K562 (cell line): ENCODE measurements around the gene HSD17B11. TPM values are rescaled to one million over a fixed set of nuclear protein-coding genes. Genes with fewer than 3 reads are reported as not detected.
A peak's percentile ranks its signal among the peaks of the same experiment; 100 is the strongest.
"Not testable (repeated sequence)": the region's sequence is repeated elsewhere in the genome, so short reads cannot be mapped to it uniquely, and the experiment has no call there.

Source experiments
- ATAC-seq: fragments of 200-7000 bp; cut with Tn5 transposase; 3 replicates; pipeline ENCODE4 v1.9.1; 2020; ENCODE audit warnings: moderate library complexity
- BruUV-seq: library from RNA; stranded (reverse); fragments of 400-500 nt; replicated peaks from 2 replicates; lab custom pipeline; 2021; lab: Mats Ljungman, UMichigan
- CTCF ChIA-PET: fragments of 300-600 bp; formaldehyde crosslinking; extraction: SDS; loops from one replicate; lab custom pipeline; 2021; ENCODE audit warnings: low intra/inter-chr PET ratio; lab: Yijun Ruan, JAX
- POLR2A ChIA-PET: fragments of 300-600, 350-650 bp; sonication (Branson Sonifier 250); formaldehyde crosslinking; extraction: SDS; loops from one replicate; lab custom pipeline; 2021; ENCODE audit warnings: antibody characterized with exemption, inconsistent platforms; lab: Yijun Ruan, JAX
- DNase-seq, 4 experiments: peaks; one replicate each; pipeline versions ENCODE4 v3.0.0 to v3.0.0-alpha.2; 2011 to 2018; ENCODE audit warnings: low spot score in 3 of 4, mixed read lengths in 3 of 4; ENCODE audit errors: extremely low read depth in 1 of 4
- FAIRE-seq: peaks from 2 replicates; lab custom pipeline; 2011; peaks lifted over from hg19 to GRCh38; lab: Jason Lieb, UNC
- H2AFZ ChIP-seq: 2 replicates; pipeline ENCODE4 v1.6.0; 2011; ENCODE audit warnings: low read depth, low read length, control low read depth, inconsistent platforms
- H3K27ac ChIP-seq: fragments of 200-600 bp; 3 replicates; pipeline ENCODE4 v1.8.0; 2011; ENCODE audit warnings: low read depth, mild to moderate bottlenecking, control low read depth, inconsistent platforms, low read length, moderate library complexity, mixed read lengths; ENCODE audit errors: extremely low read depth
- H3K27me3 ChIP-seq, 2 experiments: fragments of 300-600 bp in 1 of 2; 2 replicates in 1 of 2; 3 replicates in 1 of 2; pipeline versions ENCODE4 v1.6.0 to v1.8.0; 2011; ENCODE audit warnings: inconsistent platforms in 2 of 2, low read length in 2 of 2, mild to moderate bottlenecking in 1 of 2, mixed read lengths in 1 of 2, moderate library complexity in 1 of 2; ENCODE audit not compliant: control insufficient read depth in 2 of 2, insufficient read depth in 2 of 2
- H3K36me3 ChIP-seq: fragments of 300-600 bp; 3 replicates; pipeline ENCODE4 v1.8.0; 2011; ENCODE audit warnings: mild to moderate bottlenecking, low read length, inconsistent platforms; ENCODE audit not compliant: control insufficient read depth, insufficient read depth
- H3K4me1 ChIP-seq, 2 experiments: fragments of 200-600 bp in 1 of 2; replicated peaks in 1 of 2; 2 replicates in 1 of 2; 3 replicates in 1 of 2; pipeline versions ENCODE4 v1.5.1 to v1.8.0; 2011; ENCODE audit warnings: inconsistent platforms in 2 of 2, low read length in 2 of 2, mild to moderate bottlenecking in 1 of 2, mixed read lengths in 1 of 2, moderate library complexity in 1 of 2; ENCODE audit not compliant: control insufficient read depth in 2 of 2, insufficient read depth in 2 of 2
- H3K4me2 ChIP-seq: 2 replicates; pipeline ENCODE4 v1.6.1; 2011; ENCODE audit warnings: low read length, control low read depth, inconsistent platforms, mixed read lengths; ENCODE audit not compliant: insufficient read depth
- H3K4me3 ChIP-seq: fragments of 200-600 bp; sonication (generic), shearing (Covaris generic); 2 replicates; pipeline ENCODE4 v1.5.1; 2016; ENCODE audit warnings: control low read depth, inconsistent platforms
- H3K79me2 ChIP-seq: fragments of 200-600 bp; 3 replicates; pipeline ENCODE4 v1.8.0; 2011; ENCODE audit warnings: low read length, inconsistent platforms; ENCODE audit not compliant: control insufficient read depth, insufficient read depth
- H3K9ac ChIP-seq, 2 experiments: 2 replicates each; pipeline versions ENCODE4 v1.6.0 to v1.6.1; 2011; ENCODE audit warnings: low read depth in 2 of 2, low read length in 2 of 2, control low read depth in 1 of 2, inconsistent platforms in 1 of 2, mild to moderate bottlenecking in 1 of 2, mixed read lengths in 1 of 2; ENCODE audit not compliant: insufficient read depth in 1 of 2
- H3K9me1 ChIP-seq: one replicate; pipeline ENCODE4 v1.6.0; 2011; ENCODE audit warnings: inconsistent platforms, mild to moderate bottlenecking, low read length, moderate library complexity; ENCODE audit not compliant: control insufficient read depth, insufficient read depth
- H3K9me3 ChIP-seq: replicated peaks from 2 replicates; pipeline ENCODE4 v1.5.1; 2011; ENCODE audit warnings: low read depth, low read length, inconsistent platforms; ENCODE audit not compliant: control insufficient read depth, insufficient read depth
- H4K20me1 ChIP-seq: replicated peaks from 2 replicates; pipeline ENCODE4 v1.6.1; 2011; ENCODE audit warnings: low read length, inconsistent platforms, mixed read lengths; ENCODE audit not compliant: control insufficient read depth, insufficient read depth
- HDAC2 ChIP-seq: fragments of 450-650 bp; IDR thresholded peaks from 2 replicates; pipeline ENCODE4 v1.6.1; 2016; ENCODE audit warnings: mild to moderate bottlenecking
- KDM1A ChIP-seq, 2 experiments: fragments of 450-650 bp; IDR thresholded peaks; 2 replicates each; pipeline ENCODE4 v1.6.1; 2016; ENCODE audit warnings: mild to moderate bottlenecking in 2 of 2
- TFAP4 ChIP-seq: sonication (generic); formaldehyde crosslinking; IDR thresholded peaks from 2 replicates; pipeline ENCODE4 v1.8.0; 2022; ENCODE audit warnings: missing genetic modification reagents, mild to moderate bottlenecking, moderate library complexity, borderline replicate concordance
- WGBS: fragments of 100-300 bp; shearing (Covaris generic); methylation state at CpG from one replicate; pipeline ENCODE4 v1.1.6; 2016; ENCODE audit warnings: low coverage, mixed read lengths; ENCODE audit not compliant: insufficient coverage; ENCODE audit errors: missing lambda C conversion rate; 5-methylcytosine and 5-hydroxymethylcytosine counted together
- in situ Hi-C: fragments of 300-500 bp; cut with MboI; formaldehyde crosslinking; loops from 4 replicates; pipeline ENCODE4 v1.15.0; 2018; ENCODE audit warnings: inconsistent platforms, mixed read lengths
- intact Hi-C: fragments of 100-400 bp; cut with micrococcal nuclease; formaldehyde crosslinking; loops from 2 replicates; pipeline ENCODE4 v1.14.2; 2022
- polyA plus RNA-seq, 8 experiments: library from polyadenylated mRNA; depleted of rRNA in 4 of 8; stranded (reverse) in 5 of 8; unstranded in 3 of 8; fragments of >200 nt; fragmentation: Nextera tagmentation in 2 of 8; fragmentation: Illumina TruSeq in 1 of 8; extraction: Ambion mirVana in 2 of 8; extraction: Trizol in 1 of 8; gene quantifications; 2 replicates each; pipeline versions ENCODE4 v1.2.1 to v1.2.3, GENCODE V29; 2011 to 2014; ENCODE audit warnings: inconsistent platforms in 1 of 8, missing spikeins in 1 of 8
- total RNA-seq, 7 experiments: library from RNA; depleted of rRNA in 6 of 7; stranded (reverse); fragments of >200 nt in 6 of 7; fragmentation: Illumina TruSeq in 2 of 7; extraction: Trizol in 2 of 7; gene quantifications; 2 replicates each; pipeline versions ENCODE4 v1.2.1 to v1.2.3, GENCODE V29; 2011 to 2021; ENCODE audit warnings: low replicate concordance in 1 of 7
- TF ChIP-seq, protein P1 (sequence below): fragments of 250-450 bp; sonication (Bioruptor Pico); IDR thresholded peaks from 2 replicates; pipeline ENCODE4 v1.6.1; 2021; ENCODE audit warnings: mild to moderate bottlenecking

HSD17B11 gene
- total and polyA plus RNA-seq, 9 of the 15 experiments (the other 6 are each of a cell fraction or from before 2014, with no cell fraction given), result 26.0 to 108 (median 81.0) TPM

- TF ChIP-seq TFAP4 (no peak), HDAC2 (no peak)
Observed at GRCh38 chr4:87420276-87420830, 29.4 kb upstream of the HSD17B11 start (continued).

DNA sequence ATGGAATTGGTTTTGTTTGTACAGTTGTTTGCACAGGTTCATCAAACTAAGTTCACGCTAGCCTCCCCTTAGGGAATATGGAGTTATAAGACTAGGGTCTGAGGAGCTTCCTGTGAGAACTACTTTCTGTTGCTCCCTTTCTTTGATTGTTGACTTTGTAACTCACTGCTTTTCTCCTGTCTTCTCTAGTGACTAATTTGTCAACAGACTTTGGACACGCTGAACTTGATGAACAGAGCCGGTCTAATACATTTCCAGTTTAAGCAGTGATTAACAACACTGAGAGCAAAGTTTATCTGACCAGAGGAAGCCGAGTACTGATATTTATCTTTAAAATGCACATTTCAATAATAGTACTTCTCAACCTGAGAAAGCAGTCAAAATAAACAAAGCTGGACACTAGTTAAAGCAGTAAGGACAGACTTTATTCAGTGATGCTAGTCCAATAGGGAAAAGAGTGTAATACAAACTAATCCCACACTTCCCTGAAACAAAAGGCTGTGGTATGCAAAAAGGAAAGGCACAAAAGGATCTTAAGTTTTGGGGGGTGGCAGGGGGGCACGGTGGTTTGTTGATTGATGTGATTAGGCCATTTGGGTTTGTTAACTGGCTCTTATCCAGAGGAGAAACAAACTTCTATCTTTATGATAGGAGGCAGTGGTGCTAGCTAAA is 28.7 kb upstream of the HSD17B11 start:
- no peak for FAIRE-seq
- DNase-seq, result no peak
- Histone ChIP-seq H3K4me1 (peaks cover 4 to 13% of the 10 kb centered on the region in 2 experiments; a peak in 3 of 5 replicates), H3K27ac (no peak overlapping the region), H3K9me3 (no peaks in the 10 kb centered on the region), H3K36me3 (no peaks in the 10 kb centered on the region), H3K9ac (no peak overlapping the region), H3K9me1 (no peaks in the 10 kb centered on the region), H2AFZ (0 out of 2 replicates have a peak overlapping the region, but pooled peaks have one; percentile 23), H3K4me3 (no peak overlapping the region), H4K20me1 (no peaks in the 10 kb centered on the region), H3K27me3 (no peaks in the 10 kb centered on the region)
- WGBS, result 20% methylated on average over 5 of the region's 5 CpGs
- POLR2A ChIA-PET, result interaction anchor here (3.9 kb wide), 1 partner anchor 29 kb away, joined by 33 read pairs; the partner anchor contains the start of gene HSD17B11
- no peak for ATAC-seq
- in situ Hi-C loops, result no loop called here
- BruUV-seq, result no TSS peak
- intact Hi-C loops, result no loop called here
- TF ChIP-seq KDM1A (IDR thresholded peaks at IDR 0.05), result 0 out of 4 replicates have a peak, but pooled peaks of 1 of the 2 experiments have one; percentile 28
- TF ChIP-seq, protein P1, sequence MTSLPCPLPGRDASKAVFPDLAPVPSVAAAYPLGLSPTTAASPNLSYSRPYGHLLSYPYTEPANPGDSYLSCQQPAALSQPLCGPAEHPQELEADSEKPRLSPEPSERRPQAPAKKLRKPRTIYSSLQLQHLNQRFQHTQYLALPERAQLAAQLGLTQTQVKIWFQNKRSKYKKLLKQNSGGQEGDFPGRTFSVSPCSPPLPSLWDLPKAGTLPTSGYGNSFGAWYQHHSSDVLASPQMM (CRISPR knock-in tag), result no peak
- TF ChIP-seq, all 486 proteins: peak for 1
- Histone ChIP-seq H3K4me2 (no peak overlapping the region), H3K79me2 (peaks cover 31% of the 10 kb centered on the region)
- CTCF ChIA-PET, result no interaction called here

DNA sequence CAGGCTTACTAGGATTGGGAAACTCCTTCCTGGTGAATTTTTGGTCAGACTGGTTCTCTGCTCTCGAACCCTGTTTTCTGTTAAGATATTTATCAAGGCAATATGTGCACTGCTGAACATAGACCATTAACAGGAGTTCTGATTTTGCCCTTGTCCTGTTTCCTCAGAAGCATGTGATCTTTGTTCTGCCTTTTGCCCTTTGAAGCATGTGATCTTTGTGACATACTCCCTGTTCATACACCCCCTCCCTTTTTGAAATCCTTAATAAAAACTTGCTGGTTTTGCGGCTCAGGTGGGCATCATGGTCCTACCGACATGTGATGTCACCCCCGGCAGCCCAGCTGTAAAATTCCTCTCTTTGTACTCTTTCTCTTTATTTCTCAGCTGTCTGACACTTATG is 27.4 kb upstream of the HSD17B11 start:
- POLR2A ChIA-PET, H3K4me2 ChIP-seq, H3K27ac ChIP-seq, H3K36me3 ChIP-seq, H3K9me1 ChIP-seq, ATAC-seq, H3K4me1 ChIP-seq, DNase-seq, BruUV-seq, H4K20me1 ChIP-seq, H3K4me3 ChIP-seq, intact Hi-C loops, in situ Hi-C loops, H3K9ac ChIP-seq, FAIRE-seq, H3K27me3 ChIP-seq, H3K9me3 ChIP-seq, CTCF ChIA-PET, H2AFZ ChIP-seq: not testable (repeated sequence)
- peaks cover 18% of the 10 kb centered on the region for H3K79me2 ChIP-seq
- 52% methylated on average over 4 of the region's 4 CpGs for WGBS
